ENCODE data around the gene PRRG4.

The PRRG4 gene

GRCh38 chr11:32905028-32905667, 75.4 kb downstream of the PRRG4 start:
- H3K4me1 ChIP-seq (ENCODE audit: low read depth, poor library complexity, severe bottlenecking) = peaks cover under 1% of the 10 kb centered on the region
- no peak overlapping the region for H3K27ac ChIP-seq
- H3K4me3 ChIP-seq (IDR thresholded peaks at IDR 0.05; ENCODE audit: insufficient read depth, low read depth, low read length) = no peak overlapping the region
- no peak for TF ChIP-seq CTCF (conservative IDR thresholded peaks at IDR 0.05; ENCODE audit: low read depth, low read length)
- no peak overlapping the region for H2AFZ ChIP-seq (ENCODE audit: low read depth)
- peaks cover 60% of the 10 kb centered on the region for H3K79me2 ChIP-seq (ENCODE audit: insufficient read depth, low read depth)
- peaks cover under 1% of the 10 kb centered on the region for H4K20me1 ChIP-seq (ENCODE audit: insufficient read depth)
- no peak overlapping the region for H3K4me2 ChIP-seq
- no peak overlapping the region for H3K9ac ChIP-seq
- no peaks in the 10 kb centered on the region for H3K27me3 ChIP-seq (ENCODE audit: insufficient read depth, low read depth)
- H3K36me3 ChIP-seq (ENCODE audit: insufficient read depth) = no peaks in the 10 kb centered on the region

Data from KMS-11 (cell line).